ENCODE data around the gene MT1A. TPM values are rescaled to one million over a fixed set of nuclear protein-coding genes. Genes with fewer than 3 reads are reported as not detected.

MT1A gene
- total RNA-seq, 1 experiment from 2014 or later, result not detected

- TSS peak; percentile 99 for BruUV-seq (replicated peaks)
- no peak for DNase-seq
- TF ChIP-seq CTCF (IDR thresholded peaks at IDR 0.05; ENCODE audit: unreplicated experiment), result no peak
- Mint-ChIP-seq H3K9me3 (ENCODE audit: low read depth, unreplicated experiment) (no peaks in the 10 kb centered on the region), H3K36me3 (ENCODE audit: insufficient read depth, unreplicated experiment) (peaks cover 18% of the 10 kb centered on the region), H3K27ac (ENCODE audit: unreplicated experiment) (peak overlapping the region; percentile 6), H3K27me3 (ENCODE audit: unreplicated experiment) (no peaks in the 10 kb centered on the region), H3K4me1 (ENCODE audit: low read depth, unreplicated experiment) (peaks cover 44% of the 10 kb centered on the region), H3K4me3 (ENCODE audit: low read depth, unreplicated experiment) (peak overlapping the region; percentile 80)
- CTCF ChIA-PET, result interaction anchor here (0.6 to 2.1 kb wide), 8 partner anchors 8 to 95 kb away, joined by 3 to 9 read pairs (median 5); partner anchors contain the start of genes MT1E and MT1M
- intact Hi-C loops (cut with micrococcal nuclease; ENCODE audit: unreplicated experiment), result no loop called here
Measured at GRCh38 chr16:56608876-56609462, 29.5 kb upstream of the MT1A start.

GRCh38 chr16:56609463-56609921 is 29.0 kb upstream of the MT1A start:
- peaks cover 18% of the 10 kb centered on the region for H3K36me3 Mint-ChIP-seq (ENCODE audit: insufficient read depth, unreplicated experiment)
- H3K4me3 Mint-ChIP-seq (ENCODE audit: low read depth, unreplicated experiment), result peak overlapping the region; percentile 80
- no peaks in the 10 kb centered on the region for H3K9me3 Mint-ChIP-seq (ENCODE audit: low read depth, unreplicated experiment)
- H3K27ac Mint-ChIP-seq (ENCODE audit: unreplicated experiment), result peak overlapping the region; percentile 6
- no peaks in the 10 kb centered on the region for H3K27me3 Mint-ChIP-seq (ENCODE audit: unreplicated experiment)
- intact Hi-C loops (cut with micrococcal nuclease; ENCODE audit: unreplicated experiment), result no loop called here
- peak; percentile 52 for DNase-seq
- CTCF ChIA-PET, result interaction anchor here (0.7 to 2.1 kb wide), 5 partner anchors 8 to 98 kb away, joined by 3 to 9 read pairs (median 3); no protein-coding TSS in a partner anchor
- TF ChIP-seq CTCF (IDR thresholded peaks at IDR 0.05; ENCODE audit: unreplicated experiment), result no peak
- BruUV-seq (replicated peaks), result no TSS peak
- peaks cover 49% of the 10 kb centered on the region for H3K4me1 Mint-ChIP-seq (ENCODE audit: low read depth, unreplicated experiment)

- CTCF ChIA-PET, result interaction anchor here (1.1 to 2.1 kb wide), 2 partner anchors 9 to 97 kb away, joined by 3 to 6 read pairs; no protein-coding TSS in a partner anchor
- intact Hi-C loops (cut with micrococcal nuclease; ENCODE audit: unreplicated experiment), result no loop called here
- Mint-ChIP-seq H3K27ac (ENCODE audit: unreplicated experiment) (peak overlapping the region; percentile 49), H3K36me3 (ENCODE audit: insufficient read depth, unreplicated experiment) (peaks cover 18% of the 10 kb centered on the region), H3K9me3 (ENCODE audit: low read depth, unreplicated experiment) (no peaks in the 10 kb centered on the region), H3K27me3 (ENCODE audit: unreplicated experiment) (no peaks in the 10 kb centered on the region), H3K4me1 (ENCODE audit: low read depth, unreplicated experiment) (peaks cover 55% of the 10 kb centered on the region), H3K4me3 (ENCODE audit: low read depth, unreplicated experiment) (peak overlapping the region; percentile 80)
- no TSS peak for BruUV-seq (replicated peaks)
- no peak for DNase-seq
- TF ChIP-seq CTCF (IDR thresholded peaks at IDR 0.05; ENCODE audit: unreplicated experiment), result no peak
Measured at GRCh38 chr16:56610017-56610608, 28.4 kb upstream of the MT1A start.

GRCh38 chr16:56610609-56611111 is 27.8 kb upstream of the MT1A start:
- Mint-ChIP-seq H3K27ac (ENCODE audit: unreplicated experiment) (peak overlapping the region; percentile 49), H3K9me3 (ENCODE audit: low read depth, unreplicated experiment) (no peaks in the 10 kb centered on the region), H3K4me1 (ENCODE audit: low read depth, unreplicated experiment) (peaks cover 60% of the 10 kb centered on the region), H3K36me3 (ENCODE audit: insufficient read depth, unreplicated experiment) (peaks cover 18% of the 10 kb centered on the region), H3K27me3 (ENCODE audit: unreplicated experiment) (no peaks in the 10 kb centered on the region), H3K4me3 (ENCODE audit: low read depth, unreplicated experiment) (peak overlapping the region; percentile 80)
- CTCF ChIA-PET, result interaction anchor here (0.7 to 1.1 kb wide), 2 partner anchors 10 to 97 kb away, joined by 3 read pairs; no protein-coding TSS in a partner anchor
- TF ChIP-seq CTCF (IDR thresholded peaks at IDR 0.05; ENCODE audit: unreplicated experiment), result no peak
- intact Hi-C loops (cut with micrococcal nuclease; ENCODE audit: unreplicated experiment), result no loop called here
- DNase-seq, result no peak
- no TSS peak for BruUV-seq (replicated peaks)
